H1 (cell line): ENCODE measurements around the gene HSD17B4. TPM values are rescaled to one million over a fixed set of nuclear protein-coding genes. Genes with fewer than 3 reads are reported as not detected.

ENCODE experiments used
- CTCF ChIA-PET: fragments of 300-600 bp; sonication (Branson Sonifier 250); formaldehyde crosslinking; loops from one replicate; lab custom pipeline; 2021; ENCODE audit not compliant: partially characterized antibody; lab: Charles Lee
- POLR2A ChIA-PET: fragments of 300-600 bp; sonication (Branson Sonifier 250); formaldehyde crosslinking; loops from one replicate; lab custom pipeline; 2021; ENCODE audit warnings: inconsistent platforms; ENCODE audit not compliant: partially characterized antibody; lab: Charles Lee
- DNase-seq, 2 experiments: peaks; one replicate each; pipeline versions ENCODE4 v3.0.0 to v3.0.0-alpha.2; 2010 to 2022; ENCODE audit warnings: low spot score in 2 of 2, low read depth in 1 of 2, mixed read lengths in 1 of 2
- FAIRE-seq: peaks from 2 replicates; lab custom pipeline; 2011; peaks lifted over from hg19 to GRCh38; lab: Jason Lieb, UNC
- H2AFZ ChIP-seq: 2 replicates; pipeline ENCODE4 v1.8.1; 2012; ENCODE audit warnings: low read length, inconsistent platforms
- H2AK5ac ChIP-seq: 2 replicates; pipeline ENCODE4 v1.6.1; 2013; ENCODE audit warnings: low read depth, low read length
- H2BK120ac ChIP-seq: replicated peaks from 2 replicates; pipeline ENCODE3; 2013; ENCODE audit warnings: low read depth, low read length, inconsistent platforms
- H2BK12ac ChIP-seq: 2 replicates; pipeline ENCODE4 v1.6.1; 2013; ENCODE audit warnings: low read depth, low read length
- H2BK15ac ChIP-seq: 2 replicates; pipeline ENCODE4 v1.6.1; 2013; ENCODE audit warnings: low read length
- H2BK20ac ChIP-seq: 2 replicates; pipeline ENCODE4 v1.6.1; 2013; ENCODE audit warnings: low read length
- H2BK5ac ChIP-seq: 2 replicates; pipeline ENCODE4 v1.6.1; 2013; ENCODE audit warnings: low read depth, low read length
- H3K14ac ChIP-seq: 2 replicates; pipeline ENCODE4 v1.6.1; 2013; ENCODE audit warnings: inconsistent platforms; ENCODE audit not compliant: insufficient read length
- H3K18ac ChIP-seq: 2 replicates; pipeline ENCODE4 v1.6.1; 2013; ENCODE audit warnings: low read length; ENCODE audit errors: extremely low read depth
- H3K23ac ChIP-seq: 2 replicates; pipeline ENCODE4 v1.6.1; 2013; ENCODE audit warnings: inconsistent platforms; ENCODE audit not compliant: insufficient read length
- H3K23me2 ChIP-seq: 2 replicates; pipeline ENCODE4 v1.6.1; 2013; ENCODE audit warnings: low read depth, low read length
- H3K27ac ChIP-seq: 2 replicates; pipeline ENCODE4 v1.6.1; 2011; ENCODE audit warnings: low read depth, low read length, inconsistent platforms
- H3K27me3 ChIP-seq, 4 experiments: replicated peaks in 1 of 4; 1 replicate in 1 of 4; 2 replicates in 3 of 4; pipeline versions ENCODE4 v1.6.1 to v1.8.1; 2011 to 2013; ENCODE audit warnings: low read length in 3 of 4, mild to moderate bottlenecking in 3 of 4, inconsistent platforms in 2 of 4, mixed read lengths in 2 of 4, moderate library complexity in 1 of 4; ENCODE audit not compliant: control insufficient read depth in 3 of 4, insufficient read depth in 3 of 4; ENCODE audit errors: extremely low read depth in 1 of 4
- H3K36me3 ChIP-seq, 4 experiments: 2 replicates each; pipeline versions ENCODE4 v1.6.1 to v1.8.1; 2011 to 2013; ENCODE audit warnings: mild to moderate bottlenecking in 4 of 4, low read length in 3 of 4, moderate library complexity in 2 of 4, control low read depth in 1 of 4, inconsistent platforms in 1 of 4; ENCODE audit not compliant: insufficient read depth in 4 of 4, control insufficient read depth in 2 of 4
- H3K4ac ChIP-seq: replicated peaks from 2 replicates; pipeline ENCODE3; 2013; ENCODE audit warnings: low read length, low read depth, mixed read lengths, inconsistent platforms; ENCODE audit not compliant: insufficient read length
- H3K4me1 ChIP-seq, 4 experiments: replicated peaks in 1 of 4; 1 replicate in 1 of 4; 2 replicates in 3 of 4; pipeline versions ENCODE4 v1.6.1 to v1.8.1; 2011 to 2013; ENCODE audit warnings: low read length in 3 of 4, inconsistent platforms in 2 of 4, mixed read lengths in 1 of 4; ENCODE audit not compliant: insufficient read depth in 4 of 4, control insufficient read depth in 3 of 4
- H3K4me2 ChIP-seq, 2 experiments: 2 replicates each; pipeline versions ENCODE4 v1.6.1 to v1.8.1; 2011 to 2013; ENCODE audit warnings: low read depth in 2 of 2, low read length in 2 of 2, control low read depth in 1 of 2, inconsistent platforms in 1 of 2, mild to moderate bottlenecking in 1 of 2; ENCODE audit not compliant: insufficient read depth in 1 of 2
- H3K4me3 ChIP-seq, 4 experiments: fragments of 200-600, 300-600 bp in 1 of 4; sonication (generic), shearing (Covaris generic), sonication (Bioruptor Twin) in 1 of 4; 2 replicates each; pipeline versions ENCODE4 v1.5.1 to v1.8.1; 2011 to 2016; ENCODE audit warnings: low read length in 4 of 4, low read depth in 3 of 4, control low read depth in 2 of 4, inconsistent platforms in 2 of 4, mild to moderate bottlenecking in 2 of 4, mixed read lengths in 1 of 4, moderate library complexity in 1 of 4; ENCODE audit not compliant: insufficient read depth in 2 of 4; ENCODE audit errors: extremely low read depth in 1 of 4
- H3K56ac ChIP-seq: replicated peaks from 2 replicates; pipeline ENCODE3; 2013; ENCODE audit warnings: low read depth, mild to moderate bottlenecking, mixed read lengths, low read length, inconsistent platforms; ENCODE audit not compliant: insufficient read length
- H3K79me1 ChIP-seq: 2 replicates; pipeline ENCODE4 v1.6.1; 2013; ENCODE audit warnings: low read depth, low read length, control low read depth
- H3K79me2 ChIP-seq, 2 experiments: 2 replicates each; pipeline versions ENCODE4 v1.6.1 to v1.8.1; 2012 to 2013; ENCODE audit warnings: low read length in 2 of 2, mild to moderate bottlenecking in 2 of 2, inconsistent platforms in 1 of 2; ENCODE audit not compliant: insufficient read depth in 2 of 2, control insufficient read depth in 1 of 2
- H3K9ac ChIP-seq, 4 experiments: replicated peaks in 1 of 4; 1 replicate in 1 of 4; 2 replicates in 3 of 4; pipeline versions ENCODE4 v1.6.1 to v1.8.1; 2011 to 2013; ENCODE audit warnings: low read depth in 3 of 4, low read length in 3 of 4, control low read depth in 2 of 4, mild to moderate bottlenecking in 2 of 4, moderate library complexity in 2 of 4, inconsistent platforms in 1 of 4; ENCODE audit errors: extremely low read depth in 1 of 4
- H3K9me3 ChIP-seq, 2 experiments: 2 replicates each; pipeline versions ENCODE4 v1.6.1 to v1.8.1; 2012 to 2013; ENCODE audit warnings: mild to moderate bottlenecking in 2 of 2, moderate library complexity in 2 of 2, control low read depth in 1 of 2, inconsistent platforms in 1 of 2, low read depth in 1 of 2, low read length in 1 of 2, mixed read lengths in 1 of 2; ENCODE audit not compliant: insufficient read depth in 2 of 2
- H4K20me1 ChIP-seq, 2 experiments: replicated peaks in 1 of 2; 2 replicates each; pipeline versions ENCODE3 to v1.8.1; 2011 to 2013; ENCODE audit warnings: inconsistent platforms in 2 of 2, low read length in 2 of 2, mild to moderate bottlenecking in 1 of 2; ENCODE audit not compliant: insufficient read depth in 2 of 2, control insufficient read depth in 1 of 2
- H4K5ac ChIP-seq: 2 replicates; pipeline ENCODE4 v1.6.1; 2013; ENCODE audit warnings: low read length, low read depth, mixed read lengths, inconsistent platforms; ENCODE audit not compliant: insufficient read length
- H4K8ac ChIP-seq: 2 replicates; pipeline ENCODE4 v1.8.0; 2013; ENCODE audit warnings: mild to moderate bottlenecking, moderate library complexity, low read length, inconsistent platforms; ENCODE audit not compliant: insufficient read depth; ENCODE audit errors: extremely low read depth
- H4K91ac ChIP-seq: replicated peaks from 2 replicates; pipeline ENCODE3; 2013; ENCODE audit warnings: low read length, mixed read lengths, inconsistent platforms; ENCODE audit not compliant: insufficient read length
- CHD1 ChIP-seq: IDR thresholded peaks from 2 replicates; pipeline ENCODE4 v1.6.1; 2012; ENCODE audit warnings: low read depth, low read length, improper control_type of control experiment
- GABPA ChIP-seq: IDR thresholded peaks from 2 replicates; pipeline ENCODE4 v1.6.1; 2011; ENCODE audit warnings: mild to moderate bottlenecking, low read length, moderate library complexity, borderline replicate concordance; ENCODE audit not compliant: insufficient read depth
- KDM1A ChIP-seq: fragments of 200-600, 300-600 bp; sonication (generic); IDR thresholded peaks from 2 replicates; pipeline ENCODE4 v1.7.1; 2016; ENCODE audit warnings: mild to moderate bottlenecking, low read length, borderline replicate concordance
- WGBS, 2 experiments: shearing (Covaris generic) in 1 of 2; methylation state at CpG; one replicate each; pipeline versions ENCODE4 v1.1.6 to v1.1.7; 2013 to 2015; ENCODE audit warnings: low lambda C conversion rate in 2 of 2, mixed read lengths in 2 of 2, inconsistent platforms in 1 of 2, low coverage in 1 of 2, missing lambda C conversion rate in 1 of 2; ENCODE audit not compliant: insufficient replicate concordance in 2 of 2, insufficient coverage in 1 of 2, insufficient read length in 1 of 2; ENCODE audit errors: extremely low coverage in 1 of 2, missing lambda C conversion rate in 1 of 2; 5-methylcytosine and 5-hydroxymethylcytosine counted together
- polyA plus RNA-seq, 7 experiments: library from polyadenylated mRNA; depleted of rRNA in 3 of 7; stranded (reverse) in 5 of 7; unstranded in 2 of 7; fragments of >200 nt in 5 of 7; fragments of 200-250 nt in 2 of 7; gene quantifications; 1 replicate in 5 of 7; 2 replicates in 1 of 7; 4 replicates in 1 of 7; pipeline versions ENCODE4 v1.2.1 to v1.2.3, GENCODE V29; 2011 to 2013; ENCODE audit warnings: missing spikeins in 2 of 7, mixed read lengths in 2 of 7
- total RNA-seq: library from RNA; stranded (reverse); fragmentation: NEBNext Ultra II Directional; extraction: Animal tissue kit (Norgen Biotek cat#: 25700); gene quantifications from 2 replicates; pipeline ENCODE4 v1.2.1, GENCODE V29; 2021

The HSD17B4 gene
- total and polyA plus RNA-seq, 2 of the 8 experiments (the other 6 are each of a cell fraction or from before 2014, with no cell fraction given): 305 to 369 TPM

DNA sequence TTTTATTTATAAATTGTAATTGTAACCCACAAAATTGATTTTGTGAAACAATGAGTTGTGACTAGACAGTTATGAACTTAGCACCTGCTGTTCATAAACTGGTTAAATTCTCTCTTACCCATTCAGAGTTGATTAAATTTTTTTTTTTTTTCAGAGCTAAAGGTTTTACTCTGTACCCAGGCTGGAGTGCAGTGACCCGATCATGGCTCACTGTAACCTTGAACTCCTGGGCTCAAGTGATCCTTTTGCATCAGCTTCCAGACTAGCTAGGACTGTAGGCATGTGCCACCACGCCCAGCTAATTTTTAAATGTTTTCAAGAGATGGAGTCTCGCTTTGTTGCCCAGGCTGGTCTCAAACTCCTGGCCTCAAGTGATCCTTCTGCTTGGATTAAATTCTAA is 1.9 kb downstream of the HSD17B4 start:
- no peak overlapping the region for H3K56ac ChIP-seq
- H3K79me1 ChIP-seq: peaks cover 6% of the 10 kb centered on the region; the same call in 1 of the 2 replicates
- WGBS, 2 experiments: 96% methylated on average over 3 of the region's 3 CpGs; no CpG with 5 or more reads in 1 of the 2 experiments
- H3K14ac ChIP-seq: no peak overlapping the region
- ChIA-PET POLR2A (no interaction called here), CTCF (interaction anchor here (1.3 kb wide), 1 partner anchor 8 kb away, joined by 3 read pairs; no protein-coding TSS in a partner anchor)
- no peak overlapping the region for H3K27ac ChIP-seq
- H3K4me1 ChIP-seq: peaks cover 0 to 14% (median 8%) of the 10 kb centered on the region in 4 experiments; a peak in 4 of 7 replicates
- H2BK12ac ChIP-seq: no peak overlapping the region
- FAIRE-seq: no peak
- no peak overlapping the region for H3K23ac ChIP-seq
- DNase-seq: no peak
- H2AFZ ChIP-seq: no peak overlapping the region
- peaks cover 2% of the 10 kb centered on the region for H3K23me2 ChIP-seq
- peak overlapping the region in 1 of 4 experiments; percentile 82; a peak in 1 of 8 replicates for H3K4me3 ChIP-seq
- no peak overlapping the region for H2BK120ac ChIP-seq
- no peak overlapping the region for H4K91ac ChIP-seq
- H3K79me2 ChIP-seq: peaks cover 8 to 44% of the 10 kb centered on the region in 2 experiments; a peak in 3 of 4 replicates
- no peak overlapping the region for H2BK20ac ChIP-seq
- H3K9ac ChIP-seq: no peak overlapping the region
- no peak overlapping the region for H3K18ac ChIP-seq
- no peaks in the 10 kb centered on the region; a peak in 1 of 7 replicates for H3K27me3 ChIP-seq
- H4K5ac ChIP-seq: no peak overlapping the region
- no peak for TF ChIP-seq KDM1A
- TF ChIP-seq CHD1: no peak
- TF ChIP-seq GABPA: no peak
- TF ChIP-seq, all 59 proteins: peak for 0
- Histone ChIP-seq H4K20me1 (no peaks in the 10 kb centered on the region), H2BK5ac (no peak overlapping the region), H3K36me3 (peaks cover 0 to 7% (median 0%) of the 10 kb centered on the region in 4 experiments; a peak in 2 of 8 replicates), H2AK5ac (no peak overlapping the region), H3K9me3 (peaks cover 11% of the 10 kb centered on the region in 2 experiments), H4K8ac (no peak overlapping the region), H3K4me2 (peak overlapping the region; percentile 3 to 99; a peak in 1 of 4 replicates), H2BK15ac (no peak overlapping the region), H3K4ac (no peak overlapping the region)
